CD14-positive monocyte (primary cell): ENCODE measurements around the gene FBXL17. TPM values are rescaled to one million over a fixed set of nuclear protein-coding genes. Genes with fewer than 3 reads are reported as not detected.

Experiments used
- DNase-seq, 3 donors: peaks; one replicate each; pipeline ENCODE4 v3.0.0-alpha.2; 2011 to 2022
- H2AFZ ChIP-seq: 2 replicates; pipeline ENCODE4 v1.6.0; 2012; ENCODE audit warnings: mild to moderate bottlenecking, low read depth, low read length, inconsistent platforms; ENCODE audit not compliant: insufficient read depth, poor library complexity, severe bottlenecking
- H3K27ac ChIP-seq, 2 donors: 1 replicate in 1 of 2; 2 replicates in 1 of 2; pipeline ENCODE4 v1.5.1; 2012 to 2013; ENCODE audit warnings: low read length in 2 of 2, control low read depth in 1 of 2, inconsistent platforms in 1 of 2, low read depth in 1 of 2, mild to moderate bottlenecking in 1 of 2
- H3K27me3 ChIP-seq, 2 donors: one replicate each; pipeline versions ENCODE4 v1.6.0 to v1.6.1; 2011 to 2013; ENCODE audit warnings: low read length in 2 of 2; ENCODE audit not compliant: control insufficient read depth in 2 of 2, insufficient read depth in 2 of 2
- H3K36me3 ChIP-seq, 2 donors: replicated peaks in 1 of 2; 1 replicate in 1 of 2; 2 replicates in 1 of 2; pipeline versions ENCODE4 v1.5.1 to v1.6.1; 2012 to 2013; ENCODE audit warnings: low read length in 2 of 2, control low read depth in 1 of 2, inconsistent platforms in 1 of 2, mild to moderate bottlenecking in 1 of 2; ENCODE audit not compliant: insufficient read depth in 2 of 2, control insufficient read depth in 1 of 2
- H3K4me1 ChIP-seq, 2 donors: 1 replicate in 1 of 2; 2 replicates in 1 of 2; pipeline versions ENCODE4 v1.5.1 to v1.6.1; 2012 to 2013; ENCODE audit warnings: low read length in 2 of 2, control low read depth in 1 of 2, inconsistent platforms in 1 of 2, mild to moderate bottlenecking in 1 of 2, moderate library complexity in 1 of 2; ENCODE audit not compliant: insufficient read depth in 2 of 2, control insufficient read depth in 1 of 2
- H3K4me2 ChIP-seq: replicated peaks from 2 replicates; pipeline ENCODE3; 2012; ENCODE audit warnings: low read length, moderate library complexity, mild to moderate bottlenecking; ENCODE audit not compliant: poor library complexity, severe bottlenecking; ENCODE audit errors: extremely low read depth
- H3K4me3 ChIP-seq, 3 experiments: fragments of 200-600 bp in 1 of 3; sonication (generic) in 1 of 3; replicated peaks in 1 of 3; 1 replicate in 2 of 3; 2 replicates in 1 of 3; pipeline ENCODE4 v1.5.1; 2011 to 2013; ENCODE audit warnings: low read length in 3 of 3, mild to moderate bottlenecking in 3 of 3, control low read depth in 2 of 3, low read depth in 2 of 3, inconsistent platforms in 1 of 3, moderate library complexity in 1 of 3
- H3K79me2 ChIP-seq: 2 replicates; pipeline ENCODE4 v1.6.0; 2012; ENCODE audit warnings: mild to moderate bottlenecking, control low read depth, inconsistent platforms, low read length, moderate library complexity; ENCODE audit not compliant: insufficient read depth
- H3K9ac ChIP-seq: 2 replicates; pipeline ENCODE4 v1.6.0; 2017; ENCODE audit warnings: low read length, mild to moderate bottlenecking; ENCODE audit not compliant: insufficient read depth, poor library complexity, severe bottlenecking
- H3K9me3 ChIP-seq, 2 donors: replicated peaks in 1 of 2; 1 replicate in 1 of 2; 2 replicates in 1 of 2; pipeline versions ENCODE4 v1.5.1 to v1.6.1; 2012 to 2013; ENCODE audit warnings: low read length in 2 of 2, control low read depth in 1 of 2; ENCODE audit not compliant: control insufficient read depth in 1 of 2, insufficient read depth in 1 of 2
- H4K20me1 ChIP-seq: 2 replicates; pipeline ENCODE4 v1.6.0; 2012; ENCODE audit warnings: mild to moderate bottlenecking, low read length, control low read depth, moderate library complexity; ENCODE audit not compliant: insufficient read depth
- H3K27ac Mint-ChIP-seq, 7 donors: one replicate each; pipeline ENCODE4 v1.8.0; 2020; ENCODE audit warnings: mild to moderate bottlenecking in 7 of 7, mixed read lengths in 7 of 7, moderate library complexity in 6 of 7, inconsistent platforms in 2 of 7
- H3K27me3 Mint-ChIP-seq, 3 donors: one replicate each; pipeline ENCODE4 v1.8.0; 2021 to 2022; ENCODE audit warnings: low read depth in 3 of 3, mild to moderate bottlenecking in 3 of 3, mixed read lengths in 3 of 3, moderate library complexity in 3 of 3, inconsistent platforms in 1 of 3
- H3K36me3 Mint-ChIP-seq, 2 donors: one replicate each; pipeline ENCODE4 v1.8.0; 2020; ENCODE audit warnings: mixed read lengths in 2 of 2, inconsistent platforms in 1 of 2, mild to moderate bottlenecking in 1 of 2
- H3K4me1 Mint-ChIP-seq: one replicate; pipeline ENCODE4 v1.8.0; 2020; ENCODE audit warnings: mild to moderate bottlenecking, mixed read lengths
- H3K4me3 Mint-ChIP-seq, 2 donors: one replicate each; pipeline ENCODE4 v1.8.0; 2020; ENCODE audit warnings: mild to moderate bottlenecking in 2 of 2, mixed read lengths in 2 of 2, moderate library complexity in 1 of 2
- H3K9me3 Mint-ChIP-seq, 7 donors: one replicate each; pipeline ENCODE4 v1.8.0; 2020 to 2022; ENCODE audit warnings: mixed read lengths in 7 of 7, mild to moderate bottlenecking in 6 of 7, moderate library complexity in 6 of 7, inconsistent platforms in 2 of 7
- CTCF ChIP-seq: fragments of 200-600 bp; IDR thresholded peaks from one replicate; pipeline ENCODE4 v1.8.0; 2022; ENCODE audit warnings: antibody characterized with exemption, mild to moderate bottlenecking
- WGBS: methylation state at CpG from one replicate; pipeline ENCODE4 v1.1.5; 2013; ENCODE audit warnings: missing lambda C conversion rate; ENCODE audit not compliant: insufficient coverage; 5-methylcytosine and 5-hydroxymethylcytosine counted together
- intact Hi-C, 2 donors: fragments of 100-400 bp; cut with micrococcal nuclease; formaldehyde crosslinking; loops; one replicate each; pipeline versions ENCODE4 v1.15.0 to v1.15.1; 2023
- polyA plus RNA-seq, 3 donors: library from polyadenylated mRNA; depleted of rRNA in 1 of 3; unstranded in 2 of 3; stranded (reverse) in 1 of 3; fragments of 300-500 nt in 2 of 3; fragments of >200 nt in 1 of 3; fragmentation: Illumina TruSeq in 2 of 3; gene quantifications; 1 replicate in 2 of 3; 2 replicates in 1 of 3; pipeline ENCODE4 v1.2.3, GENCODE V29; 2012 to 2021

FBXL17 gene
- polyA plus RNA-seq, 3 donors, result 1.5 to 6.6 (median 2.0) TPM

- Histone ChIP-seq H3K27me3 (no peaks in the 10 kb centered on the region), H3K4me1 (no peaks in the 10 kb centered on the region), H3K27ac (no peak overlapping the region), H3K79me2 (no peaks in the 10 kb centered on the region), H2AFZ (no peak overlapping the region), H3K4me2 (no peak overlapping the region), H3K4me3 (no peak overlapping the region), H3K36me3 (no peaks in the 10 kb centered on the region), H3K9me3 (no peaks in the 10 kb centered on the region), H3K9ac (no peak overlapping the region), H4K20me1 (no peaks in the 10 kb centered on the region)
- Mint-ChIP-seq H3K4me3 (no peak overlapping the region), H3K9me3 (peaks cover 0 to 3% (median 0%) of the 10 kb centered on the region in 7 donors), H3K4me1 (no peaks in the 10 kb centered on the region), H3K36me3 (peaks cover 3% of the 10 kb centered on the region in 2 donors), H3K27me3 (no peaks in the 10 kb centered on the region), H3K27ac (no peak overlapping the region)
- TF ChIP-seq CTCF, result no peak
- DNase-seq, result no peak
- intact Hi-C loops, result no loop called here
- 92% methylated on average over 2 of the region's 4 CpGs for WGBS
These were observed 257.3 kb downstream of the FBXL17 start for GRCh38 chr5:108124596-108124995.

- no peaks in the 10 kb centered on the region for H3K27me3 Mint-ChIP-seq
- intact Hi-C loops, result no loop called here
These were observed 259.2 kb downstream of the FBXL17 start for GRCh38 chr5:108122702-108123101.

More at GRCh38 chr5:108122702-108123101, 259.2 kb downstream of the FBXL17 start:
- no peaks in the 10 kb centered on the region for H3K4me1 ChIP-seq
- H3K36me3 ChIP-seq, result no peaks in the 10 kb centered on the region
- no peak overlapping the region for H3K27ac ChIP-seq
- H3K79me2 ChIP-seq, result no peaks in the 10 kb centered on the region
- Mint-ChIP-seq H3K4me3 (no peak overlapping the region), H3K9me3 (peaks cover 0 to 3% (median 0%) of the 10 kb centered on the region in 7 donors), H3K36me3 (peaks cover 3% of the 10 kb centered on the region in 2 donors), H3K27ac (no peak overlapping the region), H3K4me1 (no peaks in the 10 kb centered on the region)
- TF ChIP-seq CTCF, result no peak
- H4K20me1 ChIP-seq, result no peaks in the 10 kb centered on the region
- H3K9ac ChIP-seq, result no peak overlapping the region
- H3K4me2 ChIP-seq, result no peak overlapping the region
- no peak overlapping the region for H3K4me3 ChIP-seq
- 100% methylated on average over 1 of the region's 4 CpGs for WGBS
- no peaks in the 10 kb centered on the region for H3K9me3 ChIP-seq
- H2AFZ ChIP-seq, result no peak overlapping the region
- H3K27me3 ChIP-seq, result no peaks in the 10 kb centered on the region
- no peak for DNase-seq
